DMS53 treated with DMSO at 0.1 percent for 48 hours (cell line): ENCODE data around the gene ATP5MK.
"Not testable (repeated sequence)": the region's sequence is repeated elsewhere in the genome, so short reads cannot be mapped to it uniquely, and the experiment has no call there.

Experiments
- DNase-seq: peaks from one replicate; lab custom pipeline; 2025; ENCODE audit not compliant: unreplicated experiment; lab: John Stamatoyannopoulos, UW

The ATP5MK gene

DNA sequence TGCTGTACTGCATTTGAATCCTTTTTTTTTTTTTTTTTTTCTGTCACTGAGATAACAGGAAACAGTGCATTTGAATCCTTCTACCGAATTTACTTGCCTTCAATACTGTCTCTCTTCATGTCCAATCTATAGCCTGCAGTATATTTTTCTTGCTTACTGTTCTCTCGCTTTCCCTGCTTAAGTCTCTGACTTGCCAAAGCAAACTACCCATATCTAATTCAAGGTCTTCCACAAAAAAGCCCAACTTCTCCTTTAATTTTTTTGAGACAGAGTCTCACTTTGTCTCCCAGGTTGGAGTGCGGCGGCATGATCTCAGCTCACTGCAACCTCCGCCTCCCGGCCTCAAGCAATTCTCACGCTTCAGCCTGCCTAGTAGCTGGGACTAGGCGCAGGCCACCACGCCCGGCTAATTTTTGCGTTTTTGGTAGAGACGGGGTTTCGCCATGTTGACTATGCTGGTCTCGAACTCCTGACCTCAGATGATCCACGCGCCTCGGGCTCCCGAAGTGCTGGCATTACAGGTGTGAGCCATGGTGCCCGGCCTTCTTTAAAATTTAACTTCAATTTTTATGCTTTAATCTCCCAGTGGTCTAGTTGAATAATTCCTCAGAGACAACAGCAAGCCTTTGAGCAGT is 1.0 kb upstream of the ATP5MK start:
- DNase-seq, result no peak

DNA sequence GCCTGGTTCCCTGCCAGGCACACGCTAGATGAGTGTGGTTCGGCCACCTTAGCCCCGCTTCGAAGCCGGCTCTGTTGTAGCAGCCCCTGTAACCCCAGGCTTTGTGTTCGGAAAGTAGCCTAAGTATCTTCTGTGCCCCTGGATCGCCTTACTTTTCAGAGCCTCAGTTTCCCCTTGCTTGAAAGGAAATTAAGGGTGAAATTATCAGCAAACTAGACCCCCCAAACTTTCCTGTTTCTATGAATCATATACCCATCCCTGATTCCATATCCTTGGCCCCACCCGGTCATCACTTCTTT is 463 bp upstream of the ATP5MK start:
- DNase-seq, result no peak

DNA sequence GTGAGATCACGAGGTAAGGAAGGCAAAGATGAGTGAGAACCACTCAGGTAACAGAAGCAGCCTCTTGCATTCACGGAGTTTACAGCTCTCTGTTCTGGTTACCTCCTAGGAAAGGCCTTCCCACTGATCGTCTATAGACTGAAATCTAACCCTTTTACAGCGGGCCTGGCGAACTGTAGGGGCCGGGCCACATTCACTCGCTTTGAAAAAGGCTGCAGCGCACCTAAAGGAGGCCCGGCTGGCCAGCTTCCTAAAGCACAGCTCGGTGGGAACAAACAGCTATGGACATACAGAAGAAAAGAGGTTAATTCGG is 565 bp downstream of the ATP5MK start:
- DNase-seq, result peak; percentile 2

DNA sequence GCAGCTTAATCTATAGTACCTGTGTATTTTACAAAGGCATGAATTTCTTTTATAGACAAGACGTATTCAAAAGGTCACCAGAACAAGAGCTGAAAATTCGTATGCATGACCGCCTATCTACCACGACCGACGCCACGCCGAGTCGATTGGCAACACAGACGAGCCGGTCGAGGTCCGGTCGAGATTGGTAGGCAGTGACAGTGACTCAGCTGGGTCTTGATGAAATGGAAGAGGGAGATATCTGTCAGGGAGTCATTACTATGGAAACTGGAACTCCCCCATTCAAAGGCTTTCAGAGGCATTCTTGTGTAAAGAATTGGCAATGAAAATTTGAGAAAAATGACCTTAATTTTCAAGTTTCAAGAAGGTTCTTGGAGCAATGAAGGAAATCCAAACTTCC is 2.1 kb downstream of the ATP5MK start:
- DNase-seq, result no peak

DNA sequence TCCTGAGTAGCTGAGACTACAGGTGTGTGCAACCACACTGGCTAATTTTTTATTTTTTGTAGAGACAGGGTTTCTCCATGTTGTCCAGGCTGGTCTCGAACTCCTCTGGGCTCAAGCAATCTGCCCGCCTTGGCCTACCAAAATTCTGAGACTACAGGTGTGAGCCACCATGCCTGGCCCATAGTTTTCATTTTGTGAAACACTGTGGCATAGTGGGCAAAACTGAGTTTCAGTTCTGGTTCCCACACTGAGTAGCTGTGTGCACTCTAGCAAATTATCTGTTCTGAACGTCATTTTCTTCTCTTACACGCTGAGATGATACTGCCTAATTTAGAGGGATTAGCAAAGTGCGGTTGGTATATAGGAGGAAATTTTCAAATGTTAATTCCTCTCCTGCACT is 13.5 kb downstream of the ATP5MK start:
- no peak for DNase-seq

DNA sequence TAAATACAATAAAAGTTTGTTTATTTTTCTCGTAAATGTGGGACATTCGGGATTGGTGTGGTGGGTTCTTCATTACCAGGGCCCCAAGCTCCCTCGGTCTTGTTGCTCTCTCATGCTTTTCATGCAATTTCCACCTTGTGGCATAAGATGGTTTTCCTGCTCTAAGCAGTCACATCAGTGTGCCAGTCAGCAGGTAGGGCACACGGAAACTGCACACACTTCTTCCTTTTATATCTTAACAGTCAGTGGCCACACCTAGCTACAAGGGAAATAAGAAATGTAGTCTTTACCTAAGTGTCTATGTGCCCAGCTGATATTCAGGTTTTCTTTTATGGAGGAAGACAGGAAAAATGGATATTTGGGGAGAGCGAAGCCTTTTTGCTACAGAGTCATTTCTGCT is 22.0 kb downstream of the ATP5MK start:
- no peak for DNase-seq

DNA sequence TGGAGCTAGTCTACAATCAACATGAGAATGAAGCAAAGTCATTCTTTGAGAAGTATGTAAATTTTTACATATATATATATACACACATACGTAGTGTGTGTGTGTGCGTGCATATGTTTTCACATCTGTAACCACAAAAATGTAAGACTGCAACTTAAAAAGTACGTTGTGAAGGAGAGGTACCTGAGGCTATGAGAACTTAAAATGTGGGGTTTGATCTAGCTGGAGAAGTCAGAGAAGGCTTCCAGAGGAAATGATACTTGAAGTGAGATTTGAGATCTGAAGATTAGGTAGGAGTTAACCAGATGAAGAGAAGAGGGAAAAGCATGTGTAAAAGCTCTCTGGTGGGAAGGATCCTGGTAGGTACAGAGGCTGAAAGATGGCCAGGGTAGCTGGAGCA is 22.7 kb downstream of the ATP5MK start:
- no peak for DNase-seq

DNA sequence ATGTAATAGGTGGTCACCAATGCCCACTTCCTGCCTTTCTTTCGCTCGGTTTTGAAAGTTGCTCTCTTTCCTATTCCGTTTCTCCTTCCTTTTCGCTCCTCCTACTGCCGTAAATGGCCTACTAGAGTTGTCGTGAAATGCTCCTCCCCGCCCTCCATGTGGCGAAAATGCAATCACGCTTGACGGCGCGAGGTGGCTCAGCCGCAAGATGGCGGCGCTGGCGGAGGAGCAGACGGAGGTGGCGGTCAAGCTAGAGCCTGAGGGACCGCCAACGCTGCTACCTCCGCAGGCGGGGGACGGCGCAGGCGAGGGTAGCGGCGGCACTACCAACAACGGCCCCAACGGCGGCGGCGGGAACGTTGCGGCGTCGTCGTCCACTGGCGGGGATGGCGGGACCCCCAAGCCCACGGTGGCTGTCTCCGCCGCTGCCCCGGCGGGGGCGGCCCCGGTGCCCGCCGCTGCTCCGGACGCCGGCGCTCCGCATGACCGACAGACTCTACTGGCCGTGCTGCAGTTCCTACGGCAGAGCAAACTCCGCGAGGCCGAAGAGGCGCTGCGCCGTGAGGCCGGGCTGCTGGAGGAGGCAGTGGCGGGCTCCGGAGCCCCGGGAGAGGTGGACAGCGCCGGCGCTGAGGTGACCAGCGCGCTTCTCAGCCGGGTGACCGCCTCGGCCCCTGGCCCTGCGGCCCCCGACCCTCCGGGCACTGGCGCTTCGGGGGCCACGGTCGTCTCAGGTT is 28.3 kb downstream of the ATP5MK start, which contains the start of gene TAF5:
Gene TAF5, plus strand, starts transcription at position 195 of the 737 bp plus-strand sequence. Its CDS starts 14 bp downstream, at position 209.
- DNase-seq, result peak; percentile 95

DNA sequence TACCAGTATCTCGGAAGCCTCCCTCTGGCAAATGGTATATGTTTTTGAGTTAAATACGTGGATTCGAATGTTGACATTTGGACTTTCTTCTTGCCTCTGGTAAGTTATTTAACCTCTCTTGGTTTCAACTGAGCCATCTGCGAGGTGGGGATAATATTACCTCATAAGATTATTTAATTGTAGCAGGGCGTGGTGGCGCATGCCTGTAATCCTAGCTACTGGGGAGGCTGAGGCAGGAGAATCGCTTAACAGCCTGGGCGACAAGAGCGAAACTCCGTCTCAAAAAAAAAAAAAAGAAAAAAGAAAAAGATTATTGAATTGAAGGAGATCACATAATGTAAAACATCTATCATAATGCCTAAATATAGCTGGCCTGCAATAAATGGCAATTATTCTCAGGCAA is 28.9 kb downstream of the ATP5MK start:
- DNase-seq, result no peak

DNA sequence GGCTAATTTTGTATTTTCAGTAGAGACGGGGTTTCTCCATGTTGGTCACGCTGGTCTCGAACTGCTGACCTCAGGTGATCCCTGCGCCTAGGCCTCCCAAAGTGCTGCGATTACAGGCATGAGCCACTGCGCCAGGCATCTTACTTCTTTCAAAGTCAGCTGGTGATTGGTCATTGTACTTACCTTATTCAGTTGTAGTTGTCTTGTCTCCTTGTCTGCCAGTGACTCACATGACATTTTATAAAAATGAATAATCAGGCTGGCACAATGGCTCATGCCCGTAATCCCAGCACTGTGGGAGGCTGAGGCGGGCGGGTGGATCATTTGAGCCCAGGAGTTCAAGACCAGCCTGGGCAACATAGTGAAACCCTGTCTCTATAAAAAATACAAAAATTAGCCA is 35.5 kb downstream of the ATP5MK start:
- DNase-seq, result peak; percentile 7

DNA sequence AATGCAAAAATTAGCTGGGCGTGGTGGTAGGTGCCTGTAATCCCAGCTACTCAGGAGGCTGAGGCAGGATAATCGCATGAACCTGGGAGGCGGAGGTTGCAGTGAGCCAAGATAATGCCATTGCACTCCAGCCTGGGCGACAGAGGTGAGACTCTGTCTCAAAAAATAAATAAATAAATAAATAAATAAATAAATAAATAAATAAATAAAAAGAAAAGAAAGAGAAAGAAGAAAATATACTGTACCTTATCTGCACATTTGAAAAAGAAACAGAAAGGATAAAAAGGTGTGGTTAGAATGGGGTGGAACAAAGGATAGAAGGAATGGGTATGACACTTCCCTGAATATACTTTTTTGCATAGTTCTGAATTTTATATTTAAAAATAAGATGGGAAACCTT is 36.8 kb downstream of the ATP5MK start:
- not testable (repeated sequence) for DNase-seq

DNA sequence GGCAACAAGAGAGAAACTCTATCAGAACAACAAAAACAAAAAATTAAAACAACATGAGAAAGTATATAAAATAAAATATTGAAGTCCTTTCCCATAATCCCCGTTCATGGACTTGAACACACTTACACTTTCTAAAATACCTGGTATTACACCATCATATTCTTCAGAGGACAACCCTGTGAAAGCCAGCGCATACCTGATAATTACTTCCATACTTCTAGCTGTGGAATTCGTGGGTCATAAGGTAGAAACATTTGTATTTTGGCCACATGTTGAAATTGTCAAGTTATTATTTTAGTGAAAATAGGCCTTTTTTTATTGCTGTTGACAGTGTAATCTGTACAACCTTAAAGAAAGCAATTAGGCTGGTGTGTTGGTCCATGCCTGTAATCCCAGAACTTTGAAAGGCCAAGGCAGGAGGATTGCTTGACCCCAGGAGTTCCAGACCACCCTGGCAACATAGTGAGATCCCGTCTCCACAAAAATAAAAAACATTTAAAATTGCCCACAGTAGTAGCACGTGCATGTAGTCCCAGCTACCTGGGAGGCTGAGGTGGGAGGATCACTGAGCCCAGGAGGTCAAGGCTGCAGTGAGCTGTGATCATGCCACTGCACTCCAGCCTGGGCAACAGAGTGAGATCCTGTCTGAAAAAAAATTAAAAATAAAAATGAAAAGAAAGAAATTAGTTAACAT is 40.2 kb downstream of the ATP5MK start:
- DNase-seq, result no peak

DNA sequence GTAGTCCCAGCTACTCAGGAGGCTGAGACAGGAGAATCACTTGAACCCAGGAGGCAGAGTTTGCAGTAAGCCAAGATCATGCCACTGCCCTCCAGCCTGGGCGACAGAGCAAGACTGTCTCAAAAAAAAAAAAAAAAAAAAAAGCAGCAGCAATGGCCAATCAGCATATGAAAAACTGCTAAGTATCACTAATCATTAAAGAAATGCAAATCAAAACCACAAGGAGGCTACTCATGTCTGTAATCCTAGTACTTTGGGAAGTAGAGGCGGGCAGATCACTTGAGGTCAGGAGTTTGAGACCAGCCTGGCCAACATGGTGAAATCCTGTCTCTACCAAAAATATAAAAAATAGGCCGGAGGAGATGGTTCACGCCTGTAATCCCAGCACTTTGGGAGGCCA is 41.7 kb downstream of the ATP5MK start:
- DNase-seq, result not testable (repeated sequence)

DNA sequence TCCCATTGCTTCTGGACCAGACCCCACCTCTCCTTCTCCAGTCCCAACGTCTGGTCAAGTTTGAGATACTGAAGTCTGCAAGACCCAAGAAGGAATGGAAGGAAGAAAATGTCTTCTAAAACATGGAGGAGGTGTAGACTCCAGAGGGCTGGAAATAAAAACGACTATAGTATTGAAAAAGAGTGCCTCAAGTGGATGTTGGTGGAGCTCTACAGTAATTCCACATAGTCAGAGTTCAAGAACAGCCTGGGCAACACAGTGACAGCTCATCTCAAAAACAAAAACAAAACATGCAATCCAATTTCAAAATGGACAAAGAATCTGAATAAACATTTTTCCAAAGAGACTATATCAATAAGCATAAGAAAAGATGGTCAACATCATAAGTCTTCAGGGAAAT is 43.0 kb downstream of the ATP5MK start:
- no peak for DNase-seq

DNA sequence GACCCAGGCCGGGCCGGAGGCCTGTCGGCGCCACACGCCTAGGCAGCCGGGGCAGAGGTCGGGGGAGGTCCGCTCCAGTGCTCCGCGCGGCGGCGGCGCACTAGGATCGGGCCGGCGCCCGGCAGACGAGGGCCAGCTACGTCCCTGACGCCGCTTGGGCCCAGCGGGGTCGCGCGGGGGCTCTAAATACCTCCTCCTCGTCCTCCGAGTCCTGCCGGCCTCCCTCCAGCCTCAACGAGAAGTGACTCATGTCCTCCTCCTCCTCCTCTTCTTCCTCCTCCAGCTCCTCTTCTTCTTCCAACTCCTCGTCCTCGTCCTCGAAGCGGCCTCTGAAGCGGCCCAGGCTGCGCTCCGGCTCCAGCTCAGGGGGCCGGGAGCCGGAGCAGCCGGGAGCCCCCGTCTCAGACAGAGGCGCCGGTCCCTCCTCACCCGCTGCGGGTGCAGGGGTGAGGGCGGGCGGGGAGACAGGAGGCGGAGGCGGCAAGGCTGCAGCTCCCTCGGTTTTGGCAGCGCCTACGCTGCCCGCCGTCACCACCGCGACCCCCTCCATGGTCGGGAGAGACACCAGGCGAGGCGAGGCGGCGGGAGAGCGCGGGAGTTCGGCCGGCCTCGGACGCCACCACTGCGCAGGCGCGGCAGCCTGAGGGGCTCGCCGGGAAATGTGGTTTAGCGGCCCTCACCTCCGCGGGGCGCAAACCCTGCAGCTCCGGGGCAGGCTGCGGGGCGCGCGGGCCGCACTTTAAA is 45.6 kb downstream of the ATP5MK start, which contains the start of gene PCGF6:
Gene PCGF6, minus strand, starts transcription at position 624 of the 744 bp plus-strand sequence. Its CDS starts 74 bp downstream, at position 550.
- DNase-seq, result peak; percentile 76

DNA sequence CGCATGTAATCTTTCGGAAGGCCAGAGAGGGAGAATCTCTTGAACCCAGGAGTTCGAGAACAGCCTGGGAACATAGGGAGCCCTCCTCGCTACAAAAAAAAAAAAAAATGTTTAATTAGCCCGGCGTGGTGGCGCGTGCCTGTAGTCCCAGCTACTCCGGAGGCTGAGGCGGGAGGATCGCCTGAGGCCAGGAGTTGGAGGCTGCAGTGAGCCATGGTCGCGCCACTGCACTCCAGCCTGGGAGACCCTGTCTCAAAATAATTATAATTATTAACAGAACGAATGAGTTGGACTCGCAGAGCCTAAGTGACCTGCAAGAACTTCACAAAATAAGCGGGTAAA is 46.1 kb downstream of the ATP5MK start:
- DNase-seq, result no peak
